ENCODE results near the gene EML6.

DNA sequence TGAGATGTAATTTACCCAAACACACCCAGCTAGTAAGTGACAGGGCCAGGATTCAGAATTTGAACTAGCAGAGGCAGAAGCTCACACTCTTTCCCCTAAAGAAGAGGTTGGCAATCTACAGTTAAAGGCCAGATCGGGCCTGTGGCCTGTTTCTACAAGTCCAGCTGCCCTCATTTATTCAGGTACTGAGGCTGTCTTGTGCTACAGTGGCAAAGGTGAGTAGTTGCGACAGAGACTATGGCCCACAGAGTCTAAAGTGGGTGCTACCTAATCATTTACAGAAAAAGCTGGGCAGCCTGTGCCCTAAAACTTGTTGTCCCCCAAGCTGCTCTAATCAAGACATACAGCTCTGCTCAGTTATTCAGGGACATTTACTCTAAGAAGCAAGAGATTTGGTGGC lies 240.0 kb downstream of the EML6 start:
- TF ChIP-seq POLR2AphosphoS5 (IDR thresholded peaks at IDR 0.05): no peak
- TF ChIP-seq, protein P1, sequence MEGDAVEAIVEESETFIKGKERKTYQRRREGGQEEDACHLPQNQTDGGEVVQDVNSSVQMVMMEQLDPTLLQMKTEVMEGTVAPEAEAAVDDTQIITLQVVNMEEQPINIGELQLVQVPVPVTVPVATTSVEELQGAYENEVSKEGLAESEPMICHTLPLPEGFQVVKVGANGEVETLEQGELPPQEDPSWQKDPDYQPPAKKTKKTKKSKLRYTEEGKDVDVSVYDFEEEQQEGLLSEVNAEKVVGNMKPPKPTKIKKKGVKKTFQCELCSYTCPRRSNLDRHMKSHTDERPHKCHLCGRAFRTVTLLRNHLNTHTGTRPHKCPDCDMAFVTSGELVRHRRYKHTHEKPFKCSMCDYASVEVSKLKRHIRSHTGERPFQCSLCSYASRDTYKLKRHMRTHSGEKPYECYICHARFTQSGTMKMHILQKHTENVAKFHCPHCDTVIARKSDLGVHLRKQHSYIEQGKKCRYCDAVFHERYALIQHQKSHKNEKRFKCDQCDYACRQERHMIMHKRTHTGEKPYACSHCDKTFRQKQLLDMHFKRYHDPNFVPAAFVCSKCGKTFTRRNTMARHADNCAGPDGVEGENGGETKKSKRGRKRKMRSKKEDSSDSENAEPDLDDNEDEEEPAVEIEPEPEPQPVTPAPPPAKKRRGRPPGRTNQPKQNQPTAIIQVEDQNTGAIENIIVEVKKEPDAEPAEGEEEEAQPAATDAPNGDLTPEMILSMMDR (IDR thresholded peaks at IDR 0.05): no peak
- TF ChIP-seq POLR2A (IDR thresholded peaks at IDR 0.05): no peak
- TF ChIP-seq EP300 (IDR thresholded peaks at IDR 0.05): no peak
